SKM-1 treated with dmso at 0.1 percent for 144 hours (cell line): ENCODE data around the gene FLII.
A peak's percentile ranks its signal among the peaks of the same experiment; 100 is the strongest.

Source experiments
- DNase-seq: peaks from one replicate; lab custom pipeline; 2025; ENCODE audit not compliant: unreplicated experiment; lab: John Stamatoyannopoulos, UW

The FLII gene

DNA sequence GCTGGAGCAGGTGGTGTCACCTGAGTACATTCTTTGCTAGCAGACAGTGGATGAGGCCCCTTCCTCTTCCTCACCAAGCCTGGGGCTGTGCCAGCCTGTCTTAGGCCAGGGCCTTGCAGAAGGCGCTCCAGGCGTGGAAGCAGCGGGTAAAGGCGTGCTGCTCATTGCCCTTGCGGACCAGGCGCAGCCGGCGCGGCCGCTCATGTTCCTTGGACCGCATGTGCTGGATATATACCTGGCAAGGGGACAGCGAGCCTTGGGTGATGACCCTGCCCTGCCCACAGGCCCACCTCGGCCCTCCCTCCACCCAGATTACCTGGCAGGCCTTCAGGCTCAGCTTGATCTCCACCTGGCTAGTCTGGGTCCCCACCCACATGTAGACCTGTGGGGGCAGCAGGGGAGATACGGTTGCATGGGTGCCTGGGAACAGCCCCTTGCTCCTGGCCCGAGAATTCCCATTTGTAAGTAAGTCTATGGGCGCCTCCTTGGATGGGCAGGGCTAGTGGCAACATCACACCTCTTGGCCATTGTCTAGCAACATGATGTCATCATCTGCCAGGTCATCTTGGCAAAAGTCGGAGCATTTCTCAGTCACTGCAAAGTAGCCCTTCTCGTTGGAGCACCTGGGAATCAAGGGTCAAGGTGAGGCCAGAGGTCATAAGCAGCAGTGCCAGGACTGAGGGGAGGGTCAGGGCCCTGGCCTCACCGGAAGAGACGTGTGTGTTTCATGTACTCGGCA lies 13.3 kb downstream of the FLII start:
- DNase-seq = no peak

DNA sequence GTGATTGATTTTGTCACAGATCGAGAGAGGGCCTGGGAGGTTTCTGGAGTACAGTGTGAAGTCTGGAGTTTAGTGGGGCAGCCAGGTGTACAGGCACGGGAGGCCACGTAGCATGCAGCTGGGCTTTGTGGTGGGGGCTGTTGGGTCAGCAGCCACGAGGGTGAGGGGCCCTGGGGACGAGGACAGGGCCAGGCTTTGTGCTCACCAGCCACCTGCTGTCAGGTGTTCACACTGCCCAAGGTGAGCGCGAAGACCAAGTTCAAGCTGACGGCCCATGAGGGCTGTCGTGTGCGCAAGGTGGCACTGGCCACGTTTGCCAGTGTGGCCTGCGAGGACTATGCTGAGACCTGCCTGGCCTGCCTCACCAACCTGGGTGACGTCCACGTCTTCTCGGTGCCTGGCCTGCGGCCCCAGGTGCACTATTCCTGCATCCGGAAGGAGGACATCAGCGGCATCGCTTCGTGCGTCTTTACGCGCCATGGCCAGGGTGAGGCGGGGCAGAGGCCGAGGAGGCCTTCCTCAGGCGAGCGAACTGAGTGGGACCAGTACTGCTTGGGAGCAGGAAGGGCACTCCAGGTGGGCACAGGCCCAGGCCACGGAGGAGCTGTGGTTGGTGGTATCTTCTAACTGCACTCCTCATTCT lies 17.2 kb downstream of the FLII start:
- no peak for DNase-seq

GRCh38 chr17:18240449-18240848 lies 18.1 kb downstream of the FLII start:
- no peak for DNase-seq

GRCh38 chr17:18238299-18238698 lies 20.2 kb downstream of the FLII start:
- DNase-seq = no peak

GRCh38 chr17:18237461-18237860 lies 21.1 kb downstream of the FLII start:
- no peak for DNase-seq

GRCh38 chr17:18236494-18236893 lies 22.0 kb downstream of the FLII start:
- no peak for DNase-seq

- no peak for DNase-seq
Measured at GRCh38 chr17:18235743-18236256, 22.7 kb downstream of the FLII start.

- no peak for DNase-seq
Measured at GRCh38 chr17:18234853-18235380, 23.6 kb downstream of the FLII start.

GRCh38 chr17:18233803-18234518 lies 24.6 kb downstream of the FLII start:
- no peak for DNase-seq

DNA sequence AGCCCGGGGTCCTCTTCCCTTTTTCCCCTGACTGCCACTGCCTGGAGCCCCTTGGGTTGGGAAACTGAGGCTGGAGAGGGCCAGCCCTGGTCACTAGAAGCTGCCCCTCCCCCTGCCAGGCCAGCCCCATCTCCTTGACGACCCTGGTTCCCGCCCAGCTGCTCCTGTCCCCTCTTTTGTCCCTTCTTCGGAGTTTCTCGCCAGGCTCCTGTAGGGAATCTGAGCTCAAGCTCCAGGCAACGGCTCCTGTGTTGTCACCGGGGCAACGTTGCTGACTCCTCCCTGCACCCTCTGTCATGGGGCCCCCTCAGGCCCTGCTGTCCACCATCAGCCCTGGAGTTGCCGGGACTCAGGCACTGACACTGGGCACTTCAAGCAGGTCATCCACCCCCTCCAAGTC lies 27.4 kb downstream of the FLII start:
- no peak for DNase-seq

- no peak for DNase-seq
Measured at GRCh38 chr17:18230288-18231141, 28.0 kb downstream of the FLII start.

DNA sequence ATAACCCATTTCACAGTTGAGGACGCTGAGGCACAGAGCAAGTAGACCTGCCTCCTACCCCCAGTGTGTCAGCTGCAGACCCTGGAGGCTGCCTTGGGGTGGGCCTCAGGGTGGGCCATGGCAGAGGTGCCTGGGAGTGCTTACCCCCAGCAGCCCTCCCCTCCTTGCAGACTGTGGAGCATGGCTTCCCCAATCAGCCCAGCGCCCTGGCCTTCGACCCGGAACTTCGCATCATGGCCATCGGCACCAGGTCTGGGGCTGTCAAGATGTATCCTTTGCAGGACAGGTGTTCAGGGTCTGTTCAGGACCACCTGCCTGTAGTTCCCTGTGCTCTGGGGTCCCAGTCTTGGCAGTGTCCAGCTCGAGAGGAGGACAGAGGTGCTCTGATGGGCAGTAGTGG lies 28.8 kb downstream of the FLII start:
- no peak for DNase-seq

- DNase-seq = no peak
Measured at GRCh38 chr17:18229254-18229653, 29.3 kb downstream of the FLII start.

GRCh38 chr17:18228176-18228682 lies 30.3 kb downstream of the FLII start:
- DNase-seq = no peak

DNA sequence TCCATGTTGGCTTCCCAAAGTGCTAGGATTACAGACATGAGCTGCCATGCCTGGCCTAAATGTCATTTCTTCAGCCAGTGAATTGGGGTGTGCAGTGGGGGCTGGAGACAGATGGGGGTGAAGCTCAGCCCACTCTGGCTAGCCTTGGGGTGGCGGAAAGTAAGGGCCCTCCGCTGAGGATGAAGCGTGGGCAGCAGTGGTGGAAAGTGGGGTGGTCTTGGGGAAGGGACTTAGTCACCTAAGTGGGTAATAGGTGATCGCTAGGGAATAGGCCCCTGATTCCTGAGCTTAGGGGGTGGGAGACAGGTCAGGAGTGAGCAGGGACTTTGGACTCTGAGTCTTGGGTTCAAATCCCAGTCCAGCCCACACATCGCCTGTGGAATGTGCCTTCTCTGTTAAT lies 30.9 kb downstream of the FLII start:
- DNase-seq = no peak

- no peak for DNase-seq
Measured at GRCh38 chr17:18226284-18226945, 32.1 kb downstream of the FLII start.

GRCh38 chr17:18225642-18226283 lies 32.8 kb downstream of the FLII start:
- DNase-seq = no peak

DNA sequence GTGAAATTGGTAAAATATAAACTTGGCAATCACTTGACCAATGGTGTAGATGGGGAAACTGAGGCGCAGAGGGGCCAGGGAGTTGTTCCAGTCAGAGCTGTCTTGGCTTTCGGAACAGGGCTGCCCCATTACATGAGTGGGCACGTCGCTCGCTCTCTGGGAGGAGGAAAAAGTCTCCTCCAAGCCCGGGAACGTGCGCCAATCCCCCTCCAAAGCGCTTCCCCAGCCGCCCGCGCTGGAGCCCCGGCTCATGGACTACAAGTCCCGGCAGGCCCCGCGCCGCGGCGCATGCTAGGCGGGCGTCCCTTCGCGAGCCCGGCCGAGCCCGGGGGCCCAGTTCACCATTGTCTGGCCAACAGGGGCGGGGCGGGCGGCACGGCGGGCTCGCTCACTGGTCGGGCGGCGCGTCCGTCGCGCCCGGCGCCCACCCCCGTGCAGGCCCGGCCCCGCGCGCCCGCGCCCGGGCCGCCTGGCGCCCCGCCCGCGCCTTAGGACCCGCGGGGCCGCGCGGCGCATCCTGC lies 33.4 kb downstream of the FLII start, which contains the start of gene LLGL1:
TSS of gene LLGL1 (plus strand) at position 515 of the 521 bp plus-strand sequence. CDS start 48 bp downstream, outside the sequence.
- DNase-seq = peak; percentile 92
